ENCODE results near the gene SLC39A1. TPM values are rescaled to one million over a fixed set of nuclear protein-coding genes. Genes with fewer than 3 reads are reported as not detected.

Gene SLC39A1
- total and polyA plus RNA-seq, 2 experiments from 2014 or later = 87.3 to 220 TPM

- ATAC-seq (no peak), DNase-seq (ENCODE audit: low spot score) (no peak)
- Histone ChIP-seq H3K27me3 (ENCODE audit: insufficient read depth) (no peaks in the 10 kb centered on the region), H3F3A (replicated peaks; ENCODE audit: low read depth) (no peaks in the 10 kb centered on the region), H4K20me1 (replicated peaks; ENCODE audit: insufficient read depth) (no peaks in the 10 kb centered on the region), H3K4me1 (ENCODE audit: insufficient read depth) (no peaks in the 10 kb centered on the region), H2AFZ (no peak overlapping the region), H3K36me3 (ENCODE audit: insufficient read depth) (peaks cover 20% of the 10 kb centered on the region), H3K27ac (ENCODE audit: low read depth) (no peak overlapping the region), H3K4me2 (no peak overlapping the region), H3K9me2 (ENCODE audit: insufficient read depth) (no peaks in the 10 kb centered on the region), H3K79me2 (replicated peaks; ENCODE audit: insufficient read depth) (peaks cover 2% of the 10 kb centered on the region), H3K4me3 (no peak overlapping the region)
- Mint-ChIP-seq H3K27ac (no peak overlapping the region), H3K9me3 (no peaks in the 10 kb centered on the region), H3K36me3 (ENCODE audit: low read depth) (peaks cover 73% of the 10 kb centered on the region), H3K27me3 (ENCODE audit: insufficient read depth, low read depth, poor library complexity) (peaks cover 15% of the 10 kb centered on the region), H3K4me3 (no peak overlapping the region), H3K4me1 (peaks cover 1% of the 10 kb centered on the region; the same call in 1 of the 3 replicates)
- TF ChIP-seq, protein P1, sequence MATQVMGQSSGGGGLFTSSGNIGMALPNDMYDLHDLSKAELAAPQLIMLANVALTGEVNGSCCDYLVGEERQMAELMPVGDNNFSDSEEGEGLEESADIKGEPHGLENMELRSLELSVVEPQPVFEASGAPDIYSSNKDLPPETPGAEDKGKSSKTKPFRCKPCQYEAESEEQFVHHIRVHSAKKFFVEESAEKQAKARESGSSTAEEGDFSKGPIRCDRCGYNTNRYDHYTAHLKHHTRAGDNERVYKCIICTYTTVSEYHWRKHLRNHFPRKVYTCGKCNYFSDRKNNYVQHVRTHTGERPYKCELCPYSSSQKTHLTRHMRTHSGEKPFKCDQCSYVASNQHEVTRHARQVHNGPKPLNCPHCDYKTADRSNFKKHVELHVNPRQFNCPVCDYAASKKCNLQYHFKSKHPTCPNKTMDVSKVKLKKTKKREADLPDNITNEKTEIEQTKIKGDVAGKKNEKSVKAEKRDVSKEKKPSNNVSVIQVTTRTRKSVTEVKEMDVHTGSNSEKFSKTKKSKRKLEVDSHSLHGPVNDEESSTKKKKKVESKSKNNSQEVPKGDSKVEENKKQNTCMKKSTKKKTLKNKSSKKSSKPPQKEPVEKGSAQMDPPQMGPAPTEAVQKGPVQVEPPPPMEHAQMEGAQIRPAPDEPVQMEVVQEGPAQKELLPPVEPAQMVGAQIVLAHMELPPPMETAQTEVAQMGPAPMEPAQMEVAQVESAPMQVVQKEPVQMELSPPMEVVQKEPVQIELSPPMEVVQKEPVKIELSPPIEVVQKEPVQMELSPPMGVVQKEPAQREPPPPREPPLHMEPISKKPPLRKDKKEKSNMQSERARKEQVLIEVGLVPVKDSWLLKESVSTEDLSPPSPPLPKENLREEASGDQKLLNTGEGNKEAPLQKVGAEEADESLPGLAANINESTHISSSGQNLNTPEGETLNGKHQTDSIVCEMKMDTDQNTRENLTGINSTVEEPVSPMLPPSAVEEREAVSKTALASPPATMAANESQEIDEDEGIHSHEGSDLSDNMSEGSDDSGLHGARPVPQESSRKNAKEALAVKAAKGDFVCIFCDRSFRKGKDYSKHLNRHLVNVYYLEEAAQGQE (IDR thresholded peaks at IDR 0.05; ENCODE audit: unreplicated experiment) = no peak
- TF ChIP-seq ZNF462 (CRISPR knock-in tag; IDR thresholded peaks at IDR 0.05) (no peak), EZH2phosphoT487 (IDR thresholded peaks at IDR 0.05; ENCODE audit: unreplicated experiment) (no peak), ZNF331 (CRISPR knock-in tag; IDR thresholded peaks at IDR 0.05; ENCODE audit: low read depth) (no peak), JUNB (IDR thresholded peaks at IDR 0.05; ENCODE audit: unreplicated experiment) (no peak), ZNF114 (CRISPR knock-in tag; IDR thresholded peaks at IDR 0.05) (no peak), POLR2AphosphoS5 (IDR thresholded peaks at IDR 0.05; ENCODE audit: low read depth) (no peak), CREB1 (CRISPR knock-in tag; IDR thresholded peaks at IDR 0.05; ENCODE audit: low read depth) (no peak), EZH2 (IDR thresholded peaks at IDR 0.05; ENCODE audit: low read depth, unreplicated experiment) (no peak), STAT1 (IDR thresholded peaks at IDR 0.05; ENCODE audit: unreplicated experiment) (no peak), NANOG (IDR thresholded peaks at IDR 0.05; ENCODE audit: borderline replicate concordance) (no peak), ETS1 (IDR thresholded peaks at IDR 0.05) (no peak)
- TF ChIP-seq, protein P2, sequence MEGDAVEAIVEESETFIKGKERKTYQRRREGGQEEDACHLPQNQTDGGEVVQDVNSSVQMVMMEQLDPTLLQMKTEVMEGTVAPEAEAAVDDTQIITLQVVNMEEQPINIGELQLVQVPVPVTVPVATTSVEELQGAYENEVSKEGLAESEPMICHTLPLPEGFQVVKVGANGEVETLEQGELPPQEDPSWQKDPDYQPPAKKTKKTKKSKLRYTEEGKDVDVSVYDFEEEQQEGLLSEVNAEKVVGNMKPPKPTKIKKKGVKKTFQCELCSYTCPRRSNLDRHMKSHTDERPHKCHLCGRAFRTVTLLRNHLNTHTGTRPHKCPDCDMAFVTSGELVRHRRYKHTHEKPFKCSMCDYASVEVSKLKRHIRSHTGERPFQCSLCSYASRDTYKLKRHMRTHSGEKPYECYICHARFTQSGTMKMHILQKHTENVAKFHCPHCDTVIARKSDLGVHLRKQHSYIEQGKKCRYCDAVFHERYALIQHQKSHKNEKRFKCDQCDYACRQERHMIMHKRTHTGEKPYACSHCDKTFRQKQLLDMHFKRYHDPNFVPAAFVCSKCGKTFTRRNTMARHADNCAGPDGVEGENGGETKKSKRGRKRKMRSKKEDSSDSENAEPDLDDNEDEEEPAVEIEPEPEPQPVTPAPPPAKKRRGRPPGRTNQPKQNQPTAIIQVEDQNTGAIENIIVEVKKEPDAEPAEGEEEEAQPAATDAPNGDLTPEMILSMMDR (conservative IDR thresholded peaks at IDR 0.05; ENCODE audit: low read depth in 2 of 2) = no peak
These were observed 23.9 kb downstream of the SLC39A1 start for GRCh38 chr1:153939476-153939875.
